Endometrial microvascular endothelial cells (primary cell): ENCODE measurements around the gene AUTS2. TPM values are rescaled to one million over a fixed set of nuclear protein-coding genes. Genes with fewer than 3 reads are reported as not detected.

Experiments used
- in situ Hi-C: cut with HindIII; loops from 2 replicates; pipeline ENCODE4 v1.10.0; 2017; ENCODE audit warnings: low sequenced_read_pairs, low pct_unique_long_range_greater_than_20kb; ENCODE audit errors: inconsistent ontology term
- total RNA-seq: library from RNA; depleted of rRNA; stranded (reverse); fragments of >200 nt; gene quantifications from one replicate; pipeline ENCODE4 v1.2.3, GENCODE V29; 2015; ENCODE audit errors: inconsistent ontology term

Gene AUTS2
- total RNA-seq, 1 donor from 2014 or later: 0.09 TPM

- in situ Hi-C loops: no loop called here
These were observed 76.5 kb downstream of the AUTS2 start for GRCh38 chr7:69674701-69675182.

GRCh38 chr7:69676247-69676646 is 78.0 kb downstream of the AUTS2 start:
- in situ Hi-C loops: no loop called here

GRCh38 chr7:69677054-69677852 is 79.0 kb downstream of the AUTS2 start:
- in situ Hi-C loops: no loop called here

GRCh38 chr7:69677881-69678493 is 79.7 kb downstream of the AUTS2 start:
- in situ Hi-C loops: no loop called here

- in situ Hi-C loops: no loop called here
These were observed 80.4 kb downstream of the AUTS2 start for GRCh38 chr7:69678494-69679187.

GRCh38 chr7:69681181-69681580 is 82.9 kb downstream of the AUTS2 start:
- in situ Hi-C loops: no loop called here

- in situ Hi-C loops: no loop called here
These were observed 84.2 kb downstream of the AUTS2 start for GRCh38 chr7:69682518-69682917.

GRCh38 chr7:69683002-69683401 is 84.7 kb downstream of the AUTS2 start:
- in situ Hi-C loops: no loop called here

- in situ Hi-C loops: no loop called here
These were observed 86.4 kb downstream of the AUTS2 start for GRCh38 chr7:69684369-69685292.

GRCh38 chr7:69685293-69685631 is 87.0 kb downstream of the AUTS2 start:
- in situ Hi-C loops: no loop called here

GRCh38 chr7:69686366-69686765 is 88.1 kb downstream of the AUTS2 start:
- in situ Hi-C loops: no loop called here

- in situ Hi-C loops: no loop called here
These were observed 89.6 kb downstream of the AUTS2 start for GRCh38 chr7:69687739-69688433.

GRCh38 chr7:69690329-69690728 is 92.1 kb downstream of the AUTS2 start:
- in situ Hi-C loops: no loop called here

- in situ Hi-C loops: no loop called here
These were observed 93.1 kb downstream of the AUTS2 start for GRCh38 chr7:69691327-69691726.

GRCh38 chr7:69691734-69692133 is 93.5 kb downstream of the AUTS2 start:
- in situ Hi-C loops: no loop called here

- in situ Hi-C loops: no loop called here
These were observed 94.3 kb downstream of the AUTS2 start for GRCh38 chr7:69692611-69693010.

- in situ Hi-C loops: no loop called here
These were observed 94.8 kb downstream of the AUTS2 start for GRCh38 chr7:69693042-69693441.

- in situ Hi-C loops: no loop called here
These were observed 97.8 kb downstream of the AUTS2 start for GRCh38 chr7:69696054-69696591.
